MM.1S (cell line): ENCODE data around the gene KDM2A.

Source experiments
- EZH2 ChIP-seq: fragments of 300-600 bp; sonication (generic); optimal IDR thresholded peaks from 2 replicates; pipeline ENCODE3; 2017; ENCODE audit warnings: low read depth, mild to moderate bottlenecking, antibody characterized with exemption, low read length, mixed read lengths
- TF ChIP-seq, protein P1 (sequence below): fragments of 300-600 bp; sonication (generic); IDR thresholded peaks from 2 replicates; pipeline ENCODE4 v1.5.1; 2016; ENCODE audit warnings: antibody characterized with exemption, low read length, mixed read lengths

DNA sequence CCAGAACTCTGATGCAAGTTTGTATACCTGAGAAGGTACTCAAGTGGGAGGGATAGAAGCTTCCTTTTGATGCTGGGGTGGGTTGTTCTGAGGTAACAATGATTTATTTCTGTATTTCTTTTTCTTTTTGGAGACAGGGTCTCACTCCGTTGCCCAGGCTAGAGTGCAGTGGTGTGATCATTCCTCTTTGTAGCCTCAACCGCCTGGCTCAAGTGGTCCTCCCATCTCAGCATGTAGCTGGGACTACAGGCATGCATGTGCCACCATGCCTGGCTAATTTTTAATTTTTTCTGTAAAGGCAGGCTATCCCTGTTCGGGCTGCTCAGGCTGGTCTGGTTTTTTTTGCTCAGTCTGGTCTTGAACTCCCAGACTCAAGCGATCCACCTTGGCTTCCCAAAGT lies 7.9 kb downstream of the KDM2A start:
- TF ChIP-seq, protein P1, sequence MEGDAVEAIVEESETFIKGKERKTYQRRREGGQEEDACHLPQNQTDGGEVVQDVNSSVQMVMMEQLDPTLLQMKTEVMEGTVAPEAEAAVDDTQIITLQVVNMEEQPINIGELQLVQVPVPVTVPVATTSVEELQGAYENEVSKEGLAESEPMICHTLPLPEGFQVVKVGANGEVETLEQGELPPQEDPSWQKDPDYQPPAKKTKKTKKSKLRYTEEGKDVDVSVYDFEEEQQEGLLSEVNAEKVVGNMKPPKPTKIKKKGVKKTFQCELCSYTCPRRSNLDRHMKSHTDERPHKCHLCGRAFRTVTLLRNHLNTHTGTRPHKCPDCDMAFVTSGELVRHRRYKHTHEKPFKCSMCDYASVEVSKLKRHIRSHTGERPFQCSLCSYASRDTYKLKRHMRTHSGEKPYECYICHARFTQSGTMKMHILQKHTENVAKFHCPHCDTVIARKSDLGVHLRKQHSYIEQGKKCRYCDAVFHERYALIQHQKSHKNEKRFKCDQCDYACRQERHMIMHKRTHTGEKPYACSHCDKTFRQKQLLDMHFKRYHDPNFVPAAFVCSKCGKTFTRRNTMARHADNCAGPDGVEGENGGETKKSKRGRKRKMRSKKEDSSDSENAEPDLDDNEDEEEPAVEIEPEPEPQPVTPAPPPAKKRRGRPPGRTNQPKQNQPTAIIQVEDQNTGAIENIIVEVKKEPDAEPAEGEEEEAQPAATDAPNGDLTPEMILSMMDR = no peak
- no peak for TF ChIP-seq EZH2
